ENCODE measurements around the gene PTPRH.
"Not testable (repeated sequence)": the region's sequence is repeated elsewhere in the genome, so short reads cannot be mapped to it uniquely, and the experiment has no call there.

Gene PTPRH

GRCh38 chr19:55179606-55180484 is 29.5 kb downstream of the PTPRH start, which contains the start of gene SYT5:
Gene SYT5, minus strand, starts transcription at chr19:55180289. Its CDS starts 1,248 bp downstream, at chr19:55179041.
- no peak for DNase-seq (ENCODE audit: low spot score)

- DNase-seq (ENCODE audit: low spot score), result peak; percentile 62
These were observed 30.3 kb downstream of the PTPRH start for GRCh38 chr19:55178781-55179599.

GRCh38 chr19:55176076-55176475 is 33.2 kb downstream of the PTPRH start:
- no peak for DNase-seq (ENCODE audit: low spot score)

- DNase-seq (ENCODE audit: low spot score), result no peak
These were observed 34.0 kb downstream of the PTPRH start for GRCh38 chr19:55175117-55175867.

GRCh38 chr19:55174425-55175116 is 34.7 kb downstream of the PTPRH start:
- no peak for DNase-seq (ENCODE audit: low spot score)

DNA sequence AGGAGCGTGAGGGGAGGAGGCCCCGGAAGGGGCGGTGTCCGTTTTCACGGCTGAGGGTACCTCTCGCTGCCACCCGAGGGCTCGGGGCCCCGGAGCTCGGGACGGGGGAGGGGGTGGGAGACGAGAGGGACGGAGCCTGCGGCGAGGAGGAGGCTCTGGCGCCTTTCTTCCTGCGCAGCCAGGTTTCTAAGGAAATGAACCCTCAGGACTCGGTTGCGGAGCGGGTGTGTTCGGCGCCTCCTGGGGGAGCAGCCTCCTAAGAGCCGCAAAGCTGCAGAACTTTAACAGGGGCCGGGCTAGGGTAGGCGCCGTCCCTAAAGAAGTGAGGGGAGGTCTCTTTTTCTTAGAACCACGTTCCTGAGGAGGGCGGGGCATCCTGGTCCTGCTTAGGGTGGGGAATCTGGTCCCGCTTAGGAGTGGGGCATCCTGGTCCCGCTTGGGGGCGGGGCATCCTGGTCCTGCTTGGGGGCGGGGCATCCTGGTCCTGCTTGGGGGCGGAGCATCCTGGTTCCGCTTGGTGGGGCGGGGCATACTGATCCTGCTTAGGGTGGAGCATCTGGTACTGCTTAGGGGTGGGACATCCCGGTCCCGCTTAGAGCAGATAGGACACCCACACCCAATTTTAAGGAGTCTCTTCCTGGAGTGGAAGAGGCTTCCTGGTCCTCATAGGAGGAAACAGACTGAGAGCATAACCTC is 35.4 kb downstream of the PTPRH start:
- DNase-seq (ENCODE audit: low spot score), result peak; percentile 72

- no peak for DNase-seq (ENCODE audit: low spot score)
These were observed 36.1 kb downstream of the PTPRH start for GRCh38 chr19:55173186-55173713.

- no peak for DNase-seq (ENCODE audit: low spot score)
These were observed 36.6 kb downstream of the PTPRH start for GRCh38 chr19:55172741-55173140.

DNA sequence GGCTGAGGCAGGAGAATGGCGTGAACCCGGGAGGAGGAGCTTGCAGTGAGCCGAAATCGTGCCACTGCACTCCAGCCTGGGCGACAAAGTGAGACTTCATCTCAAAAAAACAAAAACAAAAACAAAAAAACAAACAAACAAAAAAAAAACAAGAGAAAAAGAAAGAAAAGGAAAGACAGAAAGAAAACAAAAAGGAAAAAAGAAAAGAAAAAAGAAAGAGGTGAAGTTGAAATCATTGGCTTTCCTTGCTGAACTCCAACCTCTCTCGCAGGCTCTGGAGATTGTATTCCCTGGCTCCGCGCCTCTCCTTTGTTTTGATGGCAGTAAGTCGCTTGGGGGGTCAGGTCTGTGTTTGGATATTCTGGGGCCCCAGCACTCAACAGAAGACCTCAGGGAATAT is 37.0 kb downstream of the PTPRH start:
- not testable (repeated sequence) for DNase-seq (ENCODE audit: low spot score)

- DNase-seq (ENCODE audit: low spot score), result no peak
These were observed 37.9 kb downstream of the PTPRH start for GRCh38 chr19:55171440-55171839.

DNA sequence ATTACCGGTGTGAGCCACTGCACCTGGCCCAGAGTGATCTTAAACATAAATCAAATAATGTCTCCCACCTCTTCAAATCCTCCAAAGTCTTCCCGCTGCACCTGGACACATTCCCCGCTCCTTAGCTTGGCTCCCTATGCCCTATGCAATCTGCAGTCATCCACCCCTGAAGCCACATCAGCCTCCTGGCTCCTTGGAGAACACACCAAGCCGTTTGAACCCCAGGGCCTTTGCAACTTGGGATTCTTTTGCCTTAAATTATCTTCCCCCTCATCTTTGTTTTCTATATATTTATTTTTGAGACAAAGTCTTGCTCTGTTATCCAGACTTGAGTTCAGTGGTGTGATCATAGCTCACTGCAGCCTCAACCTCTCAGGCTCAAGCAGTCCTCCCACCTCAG is 40.2 kb downstream of the PTPRH start:
- no peak for DNase-seq (ENCODE audit: low spot score)

DNA sequence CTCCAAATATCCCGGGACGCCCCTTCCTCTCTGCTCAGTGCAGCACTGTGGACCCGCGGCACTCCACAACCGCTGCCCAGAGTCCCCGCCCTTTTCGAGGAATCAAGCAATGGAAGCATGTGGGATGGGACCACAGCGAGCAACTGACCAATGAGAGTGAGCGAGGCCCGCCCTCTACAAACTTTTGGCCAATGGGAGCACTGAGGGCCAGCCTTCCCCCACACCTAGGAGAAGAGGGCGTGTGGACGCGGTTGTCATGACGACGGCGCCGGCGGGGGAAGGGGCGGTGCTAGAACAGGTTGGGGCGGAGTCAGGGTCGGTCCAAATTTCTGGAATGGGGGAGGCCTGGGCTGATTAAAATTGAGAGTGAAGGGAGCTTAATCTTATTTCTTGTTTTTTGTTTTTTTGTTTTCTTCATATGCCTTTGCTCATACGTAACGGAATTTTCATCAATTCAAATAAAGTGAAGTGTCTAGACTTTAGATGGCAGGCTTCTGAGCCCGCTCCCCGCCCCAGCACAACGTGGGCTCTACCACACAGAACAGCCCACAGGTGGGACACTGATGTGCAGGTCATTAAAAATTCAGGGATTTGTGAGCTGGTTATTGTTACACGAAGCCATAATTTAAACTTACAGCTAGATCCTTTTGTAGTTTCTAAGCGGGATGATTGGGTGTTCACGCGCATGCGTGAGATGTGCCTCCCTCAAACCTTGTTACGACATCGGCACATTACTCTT is 42.6 kb downstream of the PTPRH start, which contains the start of gene DNAAF3:
Gene DNAAF3 (minus strand): TSS at position 84 of the 739 bp plus-strand sequence. CDS start 200 bp downstream, outside the sequence.
- DNase-seq (ENCODE audit: low spot score), result peak; percentile 98

DNA sequence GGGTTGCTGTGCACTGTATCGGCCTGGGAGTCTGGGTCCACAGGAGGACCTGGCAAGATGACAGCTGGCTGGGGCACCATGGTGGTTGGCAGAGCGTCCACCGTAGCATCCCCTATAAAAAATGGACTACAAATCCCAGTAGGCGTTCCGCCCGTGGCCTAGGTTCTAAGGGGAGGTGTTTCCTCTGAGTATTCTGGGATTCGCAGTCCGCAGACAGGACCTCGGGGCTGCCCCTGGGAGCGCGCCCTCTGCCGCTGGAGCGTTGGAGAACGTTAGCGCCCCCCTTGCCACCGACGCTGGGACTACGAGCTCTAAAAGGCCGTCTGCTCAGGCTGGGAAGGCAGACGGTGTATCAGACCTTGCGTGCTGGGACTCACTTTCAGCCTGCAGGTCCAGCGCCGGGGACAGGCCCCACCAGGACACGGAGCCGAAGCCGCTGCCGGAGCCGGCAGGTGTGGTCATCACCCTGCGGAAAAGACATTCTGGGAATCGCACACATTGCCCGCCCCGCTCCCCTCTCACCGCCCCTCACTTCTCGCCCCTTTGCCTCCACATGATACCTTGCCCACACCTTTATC is 43.3 kb downstream of the PTPRH start:
- DNase-seq (ENCODE audit: low spot score), result peak; percentile 63

DNA sequence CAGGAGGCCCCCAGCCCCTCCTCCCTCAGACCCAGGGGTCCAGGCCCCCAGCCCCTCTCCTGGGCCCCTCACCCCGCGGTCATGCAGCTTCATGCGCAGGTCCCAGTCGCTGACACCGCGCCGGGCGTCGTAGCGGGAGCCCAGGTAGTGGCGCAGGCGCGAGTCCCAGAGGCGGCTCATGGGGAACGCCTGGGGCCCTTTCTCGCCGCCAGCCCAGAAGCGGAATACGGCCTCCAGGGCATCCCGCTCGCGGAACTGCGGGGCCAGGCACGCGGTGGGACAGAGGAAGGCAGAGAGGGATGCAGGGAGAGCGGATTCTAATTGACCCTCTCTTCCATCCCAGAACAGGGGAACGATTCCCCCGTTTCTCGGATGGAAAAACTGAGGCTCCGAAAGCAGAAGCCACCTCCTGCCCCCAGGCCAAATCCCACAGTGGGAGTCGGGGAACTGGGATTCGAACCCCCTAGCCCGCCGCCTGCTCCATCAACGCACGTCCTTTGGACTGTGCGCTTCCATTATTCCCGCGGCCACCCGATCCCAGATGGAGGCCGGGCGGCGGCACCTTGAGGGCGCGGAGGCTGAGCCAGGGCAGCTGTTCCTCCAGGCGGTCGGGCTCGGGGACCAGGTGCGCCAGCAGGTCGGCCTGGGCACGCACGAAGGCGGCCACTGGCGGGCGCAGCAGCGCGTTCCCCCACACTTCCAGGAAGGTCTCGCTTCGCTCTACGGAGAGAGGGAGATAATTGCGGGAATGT is 47.6 kb downstream of the PTPRH start:
- DNase-seq (ENCODE audit: low spot score), result no peak

DNA sequence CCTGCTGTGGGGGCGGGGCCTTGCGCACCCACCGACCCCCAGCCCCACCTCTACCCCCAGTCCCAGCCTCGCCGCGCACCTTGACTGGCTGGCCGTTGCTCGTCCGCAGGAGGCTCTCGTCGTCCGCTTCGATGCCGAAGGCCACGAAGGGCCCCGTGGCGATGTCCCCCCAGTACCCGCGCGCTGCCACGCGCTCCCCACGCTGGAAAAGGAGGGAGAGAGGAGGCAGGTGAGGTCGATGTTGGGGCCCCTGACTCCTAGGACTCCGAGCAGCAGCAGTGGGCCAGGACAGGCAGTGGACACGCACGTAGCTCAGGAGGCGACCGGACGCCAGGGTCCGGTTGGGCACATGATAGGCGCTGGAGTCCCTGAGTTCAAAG is 48.3 kb downstream of the PTPRH start:
- no peak for DNase-seq (ENCODE audit: low spot score)

DNA sequence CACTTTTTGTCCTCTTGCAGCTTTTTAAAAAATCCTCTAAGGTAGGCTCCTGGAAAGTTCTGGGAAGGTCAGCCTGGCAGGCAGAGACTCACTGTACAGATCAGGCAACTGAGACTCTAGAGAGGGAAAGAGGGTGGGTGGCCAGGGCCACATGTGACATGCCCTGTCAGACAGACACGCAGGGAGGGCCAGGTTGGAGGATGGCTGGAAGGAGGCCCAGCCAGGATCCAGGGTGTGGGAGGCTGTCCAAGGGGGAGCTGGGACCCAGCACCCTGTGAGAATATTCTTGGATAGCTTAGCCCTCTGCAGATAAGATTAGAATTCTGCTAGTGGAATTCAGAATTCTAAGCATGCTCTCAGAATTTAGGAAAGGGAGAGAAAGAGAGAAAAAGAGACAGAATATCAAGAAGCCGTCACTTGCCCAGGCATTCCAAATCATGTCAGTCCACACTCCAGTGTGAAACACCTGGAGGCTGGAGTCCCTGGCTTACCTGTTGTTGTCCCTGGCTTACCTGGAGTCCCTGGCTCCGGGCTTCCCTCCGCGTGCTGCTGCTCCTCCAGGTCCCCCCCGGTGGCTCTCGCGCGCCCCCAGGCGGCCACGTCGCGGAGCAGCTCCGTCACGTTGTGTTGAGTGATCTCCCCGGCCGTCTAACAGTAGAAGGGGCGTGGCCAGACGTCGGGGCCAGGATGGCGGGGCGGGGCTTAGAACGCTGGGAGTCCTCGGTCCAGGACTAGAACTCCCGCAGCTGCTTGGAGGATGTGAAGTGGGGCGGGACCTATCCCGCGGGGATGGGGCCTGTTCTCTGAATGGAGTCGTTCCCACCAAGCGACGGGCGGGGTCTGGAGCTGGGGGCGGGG is 48.9 kb downstream of the PTPRH start:
- DNase-seq (ENCODE audit: low spot score), result peak; percentile 86

DNA sequence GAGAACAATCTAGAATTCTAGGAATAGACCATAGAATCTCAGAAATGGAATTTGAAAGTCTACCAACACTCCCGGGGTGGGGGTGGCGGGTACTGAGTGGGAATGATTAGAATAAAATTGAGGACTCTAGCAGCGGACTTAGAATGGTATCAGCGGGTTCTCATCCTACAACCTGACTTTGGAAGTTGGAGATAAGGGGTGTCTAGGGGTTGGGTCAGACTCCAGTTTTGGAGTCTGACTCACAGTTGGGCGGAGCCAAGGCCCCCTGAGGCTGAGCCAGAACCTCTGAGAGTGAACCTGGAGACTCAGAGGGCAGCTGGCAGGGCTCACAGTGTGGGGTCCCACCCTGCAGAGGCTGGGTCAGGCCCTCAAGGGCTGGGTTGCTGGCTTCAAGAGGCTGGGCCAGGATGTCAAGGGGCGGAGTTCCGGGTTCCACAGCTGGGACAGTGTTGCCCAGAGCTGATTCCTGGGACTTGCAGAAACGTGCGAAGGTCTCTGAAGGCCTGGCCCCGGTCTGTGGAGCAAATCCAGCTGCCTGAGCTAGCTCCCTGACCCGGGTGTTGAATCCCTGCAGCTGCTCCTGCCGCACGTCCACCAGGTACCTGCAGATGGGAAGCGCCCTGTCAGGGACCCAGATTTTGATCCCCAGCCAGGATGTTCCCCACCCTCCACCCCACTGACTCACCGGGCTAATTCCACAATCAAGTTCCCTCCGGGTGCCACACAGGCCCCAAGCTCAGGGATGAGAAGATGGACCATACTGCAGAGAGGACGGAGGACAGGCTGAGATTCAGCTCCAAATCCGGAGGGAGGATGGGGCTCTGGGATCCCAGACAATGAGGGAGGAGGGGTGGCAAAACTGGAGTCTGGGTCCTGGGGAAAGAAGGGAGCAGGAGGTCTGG is 50.2 kb downstream of the PTPRH start:
- DNase-seq (ENCODE audit: low spot score), result no peak
